Spleen (tissue), 11 donors: ENCODE data around the gene IL1RAPL1. TPM values are rescaled to one million over a fixed set of nuclear protein-coding genes. Genes with fewer than 3 reads are reported as not detected.

Experiments
- DNase-seq: peaks from one replicate; pipeline ENCODE4 v3.0.0-alpha.2; 2020
- H3K27ac ChIP-seq, 8 donors: fragments of 200-600 bp; sonication (generic) in 7 of 8; 1 replicate in 4 of 8; 2 replicates in 4 of 8; pipeline versions ENCODE4 v1.5.0 to v1.8.0; 2016 to 2021; ENCODE audit warnings: inconsistent platforms in 4 of 8, mild to moderate bottlenecking in 4 of 8, moderate library complexity in 1 of 8
- H3K27me3 ChIP-seq, 7 donors: fragments of 200-600 bp; sonication (generic) in 6 of 7; replicated peaks in 1 of 7; 1 replicate in 4 of 7; 2 replicates in 3 of 7; pipeline versions ENCODE4 v1.5.0 to v1.8.0; 2016 to 2021; ENCODE audit warnings: inconsistent platforms in 3 of 7, mild to moderate bottlenecking in 1 of 7
- H3K36me3 ChIP-seq, 6 donors: fragments of 200-600 bp; sonication (generic) in 5 of 6; 1 replicate in 4 of 6; 2 replicates in 2 of 6; pipeline versions ENCODE4 v1.5.0 to v1.8.0; 2016 to 2021; ENCODE audit warnings: inconsistent platforms in 2 of 6
- H3K4me1 ChIP-seq, 6 donors: fragments of 200-600 bp; sonication (generic) in 5 of 6; 1 replicate in 3 of 6; 2 replicates in 3 of 6; pipeline versions ENCODE4 v1.5.0 to v1.8.0; 2016 to 2021; ENCODE audit warnings: inconsistent platforms in 3 of 6
- H3K4me3 ChIP-seq, 8 donors: fragments of 200-600 bp; sonication (generic) in 7 of 8; 1 replicate in 4 of 8; 2 replicates in 4 of 8; pipeline versions ENCODE4 v1.5.0 to v1.8.0; 2016 to 2021; ENCODE audit warnings: inconsistent platforms in 4 of 8, mild to moderate bottlenecking in 4 of 8, moderate library complexity in 2 of 8
- H3K9me3 ChIP-seq, 8 donors: fragments of 200-600 bp; sonication (generic) in 7 of 8; 1 replicate in 4 of 8; 2 replicates in 4 of 8; pipeline versions ENCODE4 v1.5.0 to v1.8.0; 2016 to 2021; ENCODE audit warnings: inconsistent platforms in 4 of 8
- CTCF ChIP-seq, 11 experiments: fragments of 200-600 bp in 7 of 11; fragments of 450-650 bp in 4 of 11; sonication (generic) in 4 of 11; IDR thresholded peaks in 8 of 11; conservative IDR thresholded peaks in 3 of 11; 1 replicate in 7 of 11; 2 replicates in 4 of 11; pipeline versions ENCODE4 v1.4.0 to v1.8.0; 2016 to 2021; ENCODE audit warnings: antibody characterized with exemption in 11 of 11, inconsistent platforms in 4 of 11, mild to moderate bottlenecking in 1 of 11
- POLR2A ChIP-seq, 3 donors: fragments of 450-650 bp; IDR thresholded peaks; one replicate each; pipeline ENCODE4 v1.5.1; 2017; ENCODE audit warnings: antibody characterized with exemption in 3 of 3, mild to moderate bottlenecking in 1 of 3
- POLR2AphosphoS5 ChIP-seq, 3 donors: sonication (generic); formaldehyde crosslinking; IDR thresholded peaks; one replicate each; pipeline ENCODE4 v1.5.1; 2017; ENCODE audit warnings: antibody characterized with exemption in 3 of 3
- WGBS, 5 donors: extraction: QIAGEN DNeasy Blood & Tissue Kit in 3 of 5; methylation state at CpG; one replicate each; pipeline versions ENCODE4 v1.1.5 to v1.1.7; 2013 to 2018; 5-methylcytosine and 5-hydroxymethylcytosine counted together
- intact Hi-C: fragments of 100-400 bp; cut with DNase I; formaldehyde crosslinking; loops from one replicate; pipeline ENCODE4 v1.15.0; 2023; ENCODE audit warnings: low total_unique reads
- polyA plus RNA-seq, 3 donors: library from polyadenylated mRNA; stranded (reverse); fragments of 200-250 nt; gene quantifications; one replicate each; pipeline ENCODE4 v1.2.1, GENCODE V29; 2013
- total RNA-seq, 7 donors: library from RNA; depleted of rRNA in 3 of 7; stranded (reverse); fragments of >200 nt in 3 of 7; fragmentation: NEBNext Ultra II Directional in 4 of 7; extraction: Animal tissue kit (Norgen Biotek cat#: 25700) in 4 of 7; gene quantifications; one replicate each; pipeline versions ENCODE4 v1.1.0 to v1.2.1, GENCODE V29; 2016 to 2021
- donor health status: healthy with polysubstance abuse.
- donor health status: DM: no; HTN: no; CAD: no; lungs with moderate emphysema.
- donor health status: DM: no; HTN: no; CAD: no.
- donor health status: Bipolar disorder and iron deficiency.
- donor health status: healthy.
- donor health status: DM: no; HTN: no; CAD: no.
- donor health status: DM: yes; HTN: yes; CAD: no.

IL1RAPL1 gene
- total and polyA plus RNA-seq, 10 donors, result 0.03 to 0.19 TPM; not detected in 8

GRCh38 chrX:29254515-29254914 is 667.3 kb downstream of the IL1RAPL1 start:
- no peak for DNase-seq
- Histone ChIP-seq H3K4me1 (no peaks in the 10 kb centered on the region), H3K4me3 (no peak overlapping the region), H3K9me3 (peaks cover 0 to 3% (median 0%) of the 10 kb centered on the region in 8 donors), H3K27me3 (no peaks in the 10 kb centered on the region), H3K27ac (no peak overlapping the region), H3K36me3 (no peaks in the 10 kb centered on the region)
- TF ChIP-seq CTCF (IDR thresholded peaks at IDR 0.05 in 8 of 11, conservative IDR thresholded peaks at IDR 0.05 in 3 of 11) (no peak), POLR2A (IDR thresholded peaks at IDR 0.05) (no peak), POLR2AphosphoS5 (IDR thresholded peaks at IDR 0.05) (no peak)
- intact Hi-C loops, result no loop called here
- 43 to 89% (median 54%) methylated on average over 1 of the region's 1 CpG for WGBS, 5 donors

GRCh38 chrX:29257521-29257920 is 670.3 kb downstream of the IL1RAPL1 start:
- no peak for DNase-seq
- Histone ChIP-seq H3K27me3 (no peaks in the 10 kb centered on the region), H3K4me1 (no peaks in the 10 kb centered on the region), H3K4me3 (no peak overlapping the region), H3K27ac (no peak overlapping the region), H3K36me3 (no peaks in the 10 kb centered on the region), H3K9me3 (no peaks in the 10 kb centered on the region)
- TF ChIP-seq POLR2AphosphoS5 (IDR thresholded peaks at IDR 0.05) (no peak), CTCF (IDR thresholded peaks at IDR 0.05 in 8 of 11, conservative IDR thresholded peaks at IDR 0.05 in 3 of 11) (no peak), POLR2A (IDR thresholded peaks at IDR 0.05) (no peak)
- 64 to 81% (median 68%) methylated on average over 3 of the region's 3 CpGs for WGBS, 5 donors
- intact Hi-C loops, result no loop called here

GRCh38 chrX:29269390-29269789 is 682.1 kb downstream of the IL1RAPL1 start:
- Histone ChIP-seq H3K27ac (no peak overlapping the region), H3K4me1 (no peaks in the 10 kb centered on the region), H3K4me3 (no peak overlapping the region), H3K36me3 (no peaks in the 10 kb centered on the region), H3K27me3 (no peaks in the 10 kb centered on the region), H3K9me3 (no peaks in the 10 kb centered on the region)
- no peak for DNase-seq
- intact Hi-C loops, result no loop called here
- TF ChIP-seq POLR2AphosphoS5 (IDR thresholded peaks at IDR 0.05), result no peak
- no peak for TF ChIP-seq POLR2A (IDR thresholded peaks at IDR 0.05)
- no peak for TF ChIP-seq CTCF (IDR thresholded peaks at IDR 0.05 in 8 of 11, conservative IDR thresholded peaks at IDR 0.05 in 3 of 11)

- Histone ChIP-seq H3K36me3 (no peaks in the 10 kb centered on the region), H3K4me3 (no peak overlapping the region), H3K4me1 (no peaks in the 10 kb centered on the region), H3K9me3 (no peaks in the 10 kb centered on the region), H3K27me3 (no peaks in the 10 kb centered on the region), H3K27ac (no peak overlapping the region)
- intact Hi-C loops, result no loop called here
- WGBS, 5 donors, result 40 to 80% (median 68%) methylated on average over 3 of the region's 3 CpGs
- TF ChIP-seq POLR2A (IDR thresholded peaks at IDR 0.05) (no peak), POLR2AphosphoS5 (IDR thresholded peaks at IDR 0.05) (no peak), CTCF (IDR thresholded peaks at IDR 0.05 in 8 of 11, conservative IDR thresholded peaks at IDR 0.05 in 3 of 11) (no peak)
- DNase-seq, result no peak
These were observed 687.3 kb downstream of the IL1RAPL1 start for GRCh38 chrX:29274517-29274916.
